ENCODE results near the gene ZSCAN18.

Gene ZSCAN18

DNA sequence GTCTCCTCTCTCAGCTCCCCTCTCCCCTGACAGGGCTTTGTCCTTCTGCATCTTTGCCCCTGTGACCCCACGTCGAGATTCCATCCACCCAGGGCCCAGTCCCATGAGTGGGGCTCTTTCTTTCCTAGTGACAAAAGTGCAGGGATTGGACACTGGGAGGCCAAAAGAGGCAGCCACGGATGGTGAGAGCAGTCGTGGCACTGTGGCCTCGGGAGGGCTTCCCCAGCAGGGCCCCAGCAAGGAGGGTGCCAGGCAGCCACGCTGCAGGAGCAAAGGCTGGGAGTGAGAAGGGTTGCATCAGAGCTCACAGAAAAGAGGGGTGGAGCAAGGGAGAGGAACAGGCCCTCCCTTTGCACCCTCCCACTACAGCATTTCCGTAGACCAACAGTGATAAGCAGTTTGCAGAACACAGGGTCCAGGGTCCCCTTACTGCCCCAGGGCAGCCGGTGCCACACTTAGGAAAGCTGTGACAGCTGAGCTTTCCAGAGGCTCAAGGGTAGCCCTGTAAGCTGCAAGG lies 59.3 kb downstream of the ZSCAN18 start:
- DNase-seq (ENCODE audit: insufficient read length), result no peak
- TF ChIP-seq TAF1 (IDR thresholded peaks at IDR 0.05; ENCODE audit: borderline replicate concordance, low read depth, low read length) (no peak), POLR2AphosphoS5 (IDR thresholded peaks at IDR 0.05; ENCODE audit: low read depth, low read length) (no peak), POLR2A (IDR thresholded peaks at IDR 0.05; ENCODE audit: low read depth, low read length) (no peak)
- no peak for FAIRE-seq

DNA sequence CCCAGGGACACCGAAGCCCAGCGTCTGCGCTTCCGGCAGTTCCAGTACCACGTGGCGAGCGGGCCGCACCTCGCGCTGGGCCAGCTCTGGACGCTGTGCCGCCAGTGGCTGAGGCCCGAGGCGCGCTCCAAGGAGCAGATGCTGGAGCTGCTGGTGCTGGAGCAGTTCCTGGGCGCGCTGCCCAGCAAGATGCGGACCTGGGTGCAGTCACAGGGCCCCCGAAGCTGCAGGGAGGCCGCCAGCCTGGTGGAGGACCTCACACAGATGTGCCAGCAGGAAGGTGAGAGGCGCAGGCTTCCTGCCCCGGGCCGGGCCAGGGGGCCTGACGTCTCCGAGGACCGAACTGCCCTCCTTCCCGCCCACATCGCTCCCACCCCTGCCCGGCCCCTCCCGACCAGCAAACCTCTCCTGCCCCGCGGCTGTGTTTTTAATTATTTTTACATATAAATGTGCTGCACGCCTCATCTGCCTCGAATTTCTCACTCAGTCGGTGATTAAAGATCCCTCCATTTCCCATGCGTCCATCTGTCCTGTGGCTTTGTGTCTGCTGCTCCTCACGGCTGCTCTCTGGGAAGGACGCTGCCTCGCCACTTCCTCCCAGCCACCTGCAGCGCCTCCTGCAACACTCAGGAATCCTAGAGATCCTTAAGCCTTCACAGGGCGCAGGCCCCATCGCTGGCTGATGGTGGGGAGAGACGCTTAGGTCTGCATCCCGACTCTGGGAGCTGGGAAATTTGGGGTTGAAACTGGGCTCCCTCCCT lies 59.9 kb downstream of the ZSCAN18 start:
- DNase-seq (ENCODE audit: insufficient read length), result no peak
- TF ChIP-seq POLR2AphosphoS5 (IDR thresholded peaks at IDR 0.05; ENCODE audit: low read depth, low read length), result no peak
- TF ChIP-seq POLR2A (IDR thresholded peaks at IDR 0.05; ENCODE audit: low read depth, low read length), result no peak
- TF ChIP-seq TAF1 (IDR thresholded peaks at IDR 0.05; ENCODE audit: borderline replicate concordance, low read depth, low read length), result no peak
- no peak for FAIRE-seq

DNA sequence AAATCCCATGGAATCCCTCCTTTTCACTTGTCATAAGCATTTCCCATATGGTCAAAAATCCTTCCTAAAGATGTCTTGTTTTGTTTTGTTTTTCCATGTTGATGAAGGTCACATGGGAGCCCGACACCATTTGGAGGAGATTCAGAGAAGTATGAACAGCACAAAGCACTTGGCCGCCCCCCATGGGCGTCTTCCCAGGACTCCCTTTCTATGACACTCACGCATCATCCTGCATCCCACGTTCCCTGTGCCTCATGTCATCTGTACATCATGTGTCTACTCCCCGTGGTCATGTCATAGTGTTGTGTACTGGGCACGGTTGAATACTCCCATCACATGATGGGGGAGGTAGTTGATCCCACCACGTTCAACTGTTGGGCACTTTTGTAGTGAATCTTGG lies 62.2 kb downstream of the ZSCAN18 start:
- TF ChIP-seq POLR2A (IDR thresholded peaks at IDR 0.05; ENCODE audit: low read depth, low read length) (no peak), POLR2AphosphoS5 (IDR thresholded peaks at IDR 0.05; ENCODE audit: low read depth, low read length) (no peak), TAF1 (IDR thresholded peaks at IDR 0.05; ENCODE audit: borderline replicate concordance, low read depth, low read length) (no peak)
- DNase-seq (ENCODE audit: insufficient read length) (no peak), FAIRE-seq (no peak)

DNA sequence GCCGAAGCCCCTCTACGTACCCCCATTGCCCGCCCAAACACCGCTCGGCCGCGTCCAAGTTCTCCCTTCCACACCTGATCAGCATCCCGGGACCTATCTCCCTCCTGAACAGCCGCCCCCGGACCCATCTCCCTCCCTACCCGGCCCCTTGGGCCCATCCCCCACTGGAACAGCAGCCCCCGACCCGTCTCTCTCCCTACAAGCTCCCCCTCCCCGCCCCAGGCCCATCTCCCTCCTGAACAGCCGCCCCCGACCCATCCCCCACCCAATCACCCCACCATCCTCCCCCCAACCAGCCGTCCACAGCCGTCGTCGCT lies 63.6 kb downstream of the ZSCAN18 start:
- FAIRE-seq (no peak), DNase-seq (ENCODE audit: insufficient read length) (no peak)
- TF ChIP-seq POLR2AphosphoS5 (IDR thresholded peaks at IDR 0.05; ENCODE audit: low read depth, low read length), result no peak
- TF ChIP-seq TAF1 (IDR thresholded peaks at IDR 0.05; ENCODE audit: borderline replicate concordance, low read depth, low read length), result no peak
- TF ChIP-seq POLR2A (IDR thresholded peaks at IDR 0.05; ENCODE audit: low read depth, low read length), result no peak

Data from GM12892 (cell line).